Body of pancreas (tissue), 4 donors: ENCODE measurements around the gene UNC5A.

Source experiments
- CTCF ChIP-seq, 7 experiments: fragments of 450-650 bp in 4 of 7; fragments of 200-600 bp in 3 of 7; sonication (generic) in 3 of 7; IDR thresholded peaks; one replicate each; pipeline ENCODE4 v1.5.1; 2016 to 2019; ENCODE audit warnings: antibody characterized with exemption in 7 of 7
- POLR2A ChIP-seq, 3 donors: fragments of 450-650 bp; IDR thresholded peaks; one replicate each; pipeline ENCODE4 v1.6.1; 2016; ENCODE audit warnings: antibody characterized with exemption in 3 of 3, mild to moderate bottlenecking in 2 of 3

DNA sequence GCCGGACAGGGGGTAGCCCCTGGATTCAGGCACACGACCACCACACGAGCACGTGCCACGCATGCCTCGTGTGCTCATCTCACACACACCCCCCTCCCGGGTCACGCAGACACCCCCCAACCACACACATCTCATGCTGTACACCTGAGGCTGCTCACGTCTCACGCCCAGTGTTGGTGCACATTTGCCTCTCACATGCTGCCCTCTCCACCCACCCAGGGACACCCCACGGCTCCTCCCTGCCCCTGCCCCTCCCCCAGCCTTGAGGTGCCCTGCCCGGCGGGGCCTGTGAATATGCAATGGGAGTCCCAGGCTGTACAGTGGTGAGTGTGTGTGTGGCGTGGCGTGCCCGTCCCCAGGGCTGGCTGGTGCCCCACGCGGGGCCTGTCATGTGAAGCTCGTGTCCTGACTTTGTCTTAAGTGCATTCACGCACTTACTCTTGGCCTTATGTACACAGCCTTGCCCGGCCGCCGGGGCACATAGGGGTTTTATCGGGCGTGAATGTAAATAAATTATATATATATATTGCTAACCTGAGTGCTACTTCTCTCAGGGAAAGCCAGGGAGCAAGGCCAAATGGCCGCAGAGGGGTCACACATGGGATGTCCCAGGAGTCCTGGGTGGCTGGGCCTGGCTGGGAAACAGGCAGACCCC is 70.1 kb downstream of the UNC5A start:
- no peak for TF ChIP-seq POLR2A (IDR thresholded peaks at IDR 0.05)
- TF ChIP-seq CTCF (IDR thresholded peaks at IDR 0.05): no peak
